NCI-H345 (cell line): Measurements from ENCODE around the gene HEPACAM2.

Experiments used
- DNase-seq: peaks from one replicate; lab custom pipeline; 2025; lab: John Stamatoyannopoulos, UW

Gene HEPACAM2

GRCh38 chr7:93226310-93226709 lies at the start of gene HEPACAM2:
HEPACAM2 (minus strand) TSS chr7:93226469.
- peak; percentile 79 for DNase-seq

GRCh38 chr7:93265220-93265619 lies 39.0 kb upstream of the HEPACAM2 start:
- no peak for DNase-seq

DNA sequence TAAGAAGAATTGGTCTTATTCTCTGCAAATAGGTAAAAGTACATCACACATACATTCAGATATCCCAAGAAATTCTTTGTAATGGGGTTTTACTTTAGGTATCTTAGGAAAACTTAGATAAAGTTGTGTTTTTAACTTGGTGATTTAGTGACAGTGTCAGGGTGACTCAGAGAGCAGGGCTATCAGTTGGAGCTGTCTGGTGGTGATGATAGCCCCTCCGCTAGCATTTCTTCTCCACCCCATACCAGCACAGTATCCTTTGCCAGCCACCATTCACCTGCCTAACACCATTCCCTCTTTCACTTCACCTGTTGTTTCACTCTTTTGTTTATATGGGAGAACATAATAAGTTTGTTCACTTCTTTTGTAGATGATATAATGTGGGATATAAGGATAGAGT lies 36.3 kb upstream of the HEPACAM2 start:
- no peak for DNase-seq

GRCh38 chr7:93258661-93259060 lies 32.4 kb upstream of the HEPACAM2 start:
- no peak for DNase-seq

- DNase-seq = no peak
These were observed 23.4 kb upstream of the HEPACAM2 start for GRCh38 chr7:93249491-93250148.

GRCh38 chr7:93245525-93246432 lies 19.5 kb upstream of the HEPACAM2 start:
- DNase-seq = no peak

DNA sequence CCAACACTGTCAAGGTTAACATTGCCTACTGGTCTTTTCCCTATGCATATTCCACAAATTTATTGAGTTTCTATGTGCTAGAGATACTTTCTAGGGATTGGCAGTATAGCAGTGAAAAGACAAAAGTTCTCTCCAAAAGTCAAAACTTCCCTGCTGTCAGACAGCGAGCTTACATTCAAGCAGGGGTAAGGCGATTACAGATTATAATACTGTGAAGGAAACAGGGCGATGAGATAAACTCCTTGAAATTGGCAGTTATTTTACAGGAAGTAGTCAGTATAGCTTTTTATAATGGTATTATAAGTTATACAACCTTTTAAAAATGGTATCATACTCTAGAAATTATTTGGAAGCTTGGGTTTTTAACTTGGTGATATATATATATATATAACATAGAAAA lies 15.8 kb upstream of the HEPACAM2 start:
- DNase-seq = no peak

DNA sequence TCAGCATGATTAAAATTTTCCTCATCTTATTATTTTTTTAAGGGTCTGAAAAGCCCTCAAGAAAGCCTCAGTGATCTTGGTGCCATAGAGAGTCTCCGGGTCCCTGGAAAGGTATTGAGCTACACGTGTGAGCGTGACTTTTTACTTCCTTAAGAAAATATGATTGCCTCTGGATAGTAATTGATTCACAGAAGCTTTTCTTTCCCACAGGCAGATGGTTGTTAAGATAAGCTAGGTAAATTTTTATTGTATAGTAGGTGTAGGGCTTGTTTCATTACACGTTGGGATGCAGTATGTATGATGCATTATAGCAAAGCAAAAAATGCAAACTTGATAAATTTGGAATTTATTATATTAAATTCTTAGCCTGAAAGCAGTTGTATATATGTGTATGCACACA lies 13.6 kb upstream of the HEPACAM2 start:
- DNase-seq = no peak

DNA sequence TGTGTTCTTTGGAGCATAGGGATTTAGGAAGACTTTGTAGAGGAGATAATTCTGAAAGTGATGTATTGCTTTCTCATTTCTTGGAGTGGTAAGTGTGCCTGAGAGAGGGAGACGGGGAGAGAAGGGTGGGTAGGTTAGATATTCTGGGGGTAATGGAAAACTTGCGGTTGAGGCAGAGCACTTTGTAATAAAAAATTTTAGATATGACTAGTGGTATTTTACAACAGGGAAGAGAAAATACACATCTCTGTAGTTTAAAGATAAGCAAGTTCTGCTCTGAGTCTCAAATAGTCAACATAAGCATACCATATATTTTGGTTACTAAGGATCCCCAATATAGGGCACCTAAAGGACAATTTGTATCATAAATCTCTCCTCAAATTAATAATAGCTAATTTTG lies 12.5 kb upstream of the HEPACAM2 start:
- no peak for DNase-seq

DNA sequence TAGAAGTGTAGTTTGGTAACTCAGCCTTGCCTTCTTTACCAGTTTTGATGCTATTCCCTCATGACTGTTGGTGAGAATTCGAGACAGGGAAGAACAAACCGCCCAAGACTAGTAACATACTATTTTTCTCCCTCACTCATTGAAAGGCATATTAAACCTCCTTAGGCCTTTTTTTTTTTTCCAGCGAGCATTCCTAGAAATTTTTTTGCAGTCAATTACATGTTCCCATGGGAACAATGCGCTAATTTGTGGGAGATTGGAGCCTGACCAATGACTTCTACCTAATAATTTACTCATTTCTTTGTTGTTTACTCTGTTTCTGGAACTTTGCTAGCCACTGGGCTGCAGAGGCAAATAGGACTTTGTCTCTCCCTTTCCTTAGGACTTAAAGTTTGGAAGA lies 11.9 kb upstream of the HEPACAM2 start:
- no peak for DNase-seq

GRCh38 chr7:93235541-93235940 lies 9.3 kb upstream of the HEPACAM2 start:
- no peak for DNase-seq

GRCh38 chr7:93232673-93233018 lies 6.4 kb upstream of the HEPACAM2 start:
- no peak for DNase-seq

GRCh38 chr7:93231799-93232672 lies 5.8 kb upstream of the HEPACAM2 start, which contains the start of gene VPS50:
VPS50 (plus strand) TSS chr7:93232366; CDS start chr7:93232468, 102 bp downstream.
- peak; percentile 98 for DNase-seq

GRCh38 chr7:93231259-93231658 lies 5.0 kb upstream of the HEPACAM2 start:
- no peak for DNase-seq

GRCh38 chr7:93228302-93228701 lies 2.0 kb upstream of the HEPACAM2 start:
- peak; percentile 75 for DNase-seq

DNA sequence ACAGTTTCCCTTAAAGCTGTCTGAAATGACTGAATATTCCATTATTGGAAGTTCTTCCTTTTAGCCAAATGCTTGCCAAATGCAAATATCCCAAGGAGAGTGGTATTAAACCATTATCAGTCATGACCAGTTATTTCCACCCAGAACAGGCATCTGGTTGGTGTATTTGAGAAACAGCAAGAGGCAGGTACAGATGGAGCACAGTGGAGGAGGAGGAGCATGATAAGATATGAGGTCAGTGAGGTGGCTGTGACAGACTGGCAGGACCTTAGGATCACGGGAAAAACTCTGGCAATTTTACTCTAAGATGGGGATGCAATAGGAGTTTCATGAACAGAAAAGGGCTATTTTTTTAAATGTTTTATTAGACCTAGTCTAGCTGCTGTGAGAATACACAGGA lies 6.4 kb downstream of the HEPACAM2 start:
- DNase-seq = no peak

- no peak for DNase-seq
These were observed 7.1 kb downstream of the HEPACAM2 start for GRCh38 chr7:93218997-93219827.

DNA sequence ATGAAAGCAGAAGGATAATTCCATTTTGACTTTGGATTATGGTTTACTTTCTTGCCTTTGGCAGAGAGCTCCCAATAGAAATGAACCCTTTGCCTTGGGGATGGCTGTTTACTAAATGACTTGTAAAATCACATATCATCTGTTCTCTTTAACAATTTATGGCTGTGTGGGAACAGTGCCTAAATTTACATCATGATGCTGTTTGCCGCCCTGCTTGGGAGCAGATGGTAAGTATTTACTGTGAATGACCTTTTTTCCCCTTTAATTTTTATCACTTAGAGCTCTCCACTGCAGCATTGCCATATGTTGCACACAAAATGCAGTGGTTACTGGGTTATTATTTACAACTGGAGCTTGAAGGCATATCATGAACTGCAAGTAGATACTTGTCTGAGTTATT lies 13.4 kb downstream of the HEPACAM2 start:
- no peak for DNase-seq

DNA sequence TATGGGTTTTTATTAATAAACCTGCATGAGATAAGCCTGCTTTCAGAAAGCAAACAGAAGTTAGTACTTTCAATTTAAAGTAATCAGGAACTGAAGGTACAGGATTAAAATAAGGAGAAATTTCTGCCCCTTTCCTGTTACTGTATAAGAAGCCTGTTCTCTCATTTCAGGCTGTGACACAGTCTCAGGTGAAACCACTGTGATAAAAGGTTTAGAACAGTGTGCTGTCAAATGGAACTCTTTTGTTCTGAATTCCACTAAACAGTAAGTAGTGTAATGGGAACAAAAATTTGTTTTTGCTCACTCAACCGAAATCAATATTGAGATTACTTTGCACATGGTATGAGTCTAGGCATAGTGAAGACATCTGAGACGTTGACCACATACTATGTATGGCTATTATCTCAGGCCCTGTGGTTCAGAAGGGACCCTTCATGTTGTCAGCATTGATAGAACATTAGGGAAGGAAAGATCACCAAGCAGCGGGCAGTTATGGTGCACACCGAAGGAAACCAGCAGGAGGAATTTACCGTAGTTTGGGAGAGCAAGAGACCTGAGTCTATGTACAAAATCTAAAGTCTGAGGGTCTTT lies 14.9 kb downstream of the HEPACAM2 start:
- DNase-seq = no peak

- no peak for DNase-seq
These were observed 21.2 kb downstream of the HEPACAM2 start for GRCh38 chr7:93205046-93205445.

DNA sequence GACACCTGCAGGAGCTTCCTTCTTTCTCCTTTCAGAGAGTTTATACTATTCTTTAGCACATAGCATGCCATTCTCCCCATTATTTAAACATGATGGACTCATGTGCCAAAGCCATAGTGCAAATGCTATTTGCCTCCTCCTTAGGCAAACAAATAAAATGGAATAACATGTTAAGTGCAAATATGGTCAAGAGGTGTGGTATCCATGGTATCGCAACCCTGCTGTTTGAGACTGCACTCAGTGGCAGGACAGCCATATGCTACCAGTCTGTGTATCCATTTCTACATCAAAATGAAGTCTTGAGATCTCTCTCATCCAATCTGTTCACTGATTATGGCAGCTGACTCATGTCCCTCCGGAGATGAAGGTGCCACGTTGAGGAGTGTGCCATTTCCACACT lies 22.8 kb downstream of the HEPACAM2 start:
- DNase-seq = peak; percentile 72
